HG03520 (cell line): ENCODE results near the gene NSD1.

Source experiments
- ATAC-seq: cut with Tn5 transposase; IDR thresholded peaks from one replicate; pipeline ENCODE4 v1.9.1; 2021; ENCODE audit warnings: mild to moderate bottlenecking, moderate library complexity; ENCODE audit not compliant: unreplicated experiment

The NSD1 gene

GRCh38 chr5:177133096-177133852 lies at the start of gene NSD1:
TSS of gene NSD1 (plus strand) at chr5:177133773. CDS start at chr5:177135104, 1,331 bp downstream.
- ATAC-seq: peak; percentile 57

- ATAC-seq: no peak
These were observed 49.4 kb upstream of the NSD1 start for GRCh38 chr5:177084175-177084574.

- no peak for ATAC-seq
These were observed 47.5 kb upstream of the NSD1 start for GRCh38 chr5:177085985-177086653.

GRCh38 chr5:177086654-177087397 lies 46.7 kb upstream of the NSD1 start, which contains the start of gene FGFR4:
TSS of gene FGFR4 (plus strand) at chr5:177086915. CDS start at chr5:177089603, 2,688 bp downstream.
- ATAC-seq: peak; percentile 48

- ATAC-seq: no peak
These were observed 46.1 kb upstream of the NSD1 start for GRCh38 chr5:177087398-177088005.

- ATAC-seq: no peak
These were observed 44.4 kb upstream of the NSD1 start for GRCh38 chr5:177089127-177089526.

GRCh38 chr5:177089825-177090641 lies 43.5 kb upstream of the NSD1 start:
- ATAC-seq: no peak

- ATAC-seq: no peak
These were observed 42.8 kb upstream of the NSD1 start for GRCh38 chr5:177090813-177091212.

GRCh38 chr5:177091232-177091631 lies 42.3 kb upstream of the NSD1 start:
- no peak for ATAC-seq

GRCh38 chr5:177092178-177093081 lies 41.1 kb upstream of the NSD1 start:
- no peak for ATAC-seq

GRCh38 chr5:177093082-177093712 lies 40.4 kb upstream of the NSD1 start:
- ATAC-seq: no peak

- no peak for ATAC-seq
These were observed 39.8 kb upstream of the NSD1 start for GRCh38 chr5:177093803-177094202.

GRCh38 chr5:177094224-177095087 lies 39.1 kb upstream of the NSD1 start:
- ATAC-seq: no peak

GRCh38 chr5:177095088-177095669 lies 38.4 kb upstream of the NSD1 start:
- ATAC-seq: no peak

GRCh38 chr5:177096162-177097015 lies 37.2 kb upstream of the NSD1 start:
- no peak for ATAC-seq
